DMS153 treated with DMSO at 0.1 percent for 48 hours (cell line): ENCODE results near the gene CORO2A.

ENCODE experiments used
- DNase-seq: peaks from one replicate; lab custom pipeline; 2025; ENCODE audit not compliant: unreplicated experiment; lab: John Stamatoyannopoulos, UW

CORO2A gene, protein sequence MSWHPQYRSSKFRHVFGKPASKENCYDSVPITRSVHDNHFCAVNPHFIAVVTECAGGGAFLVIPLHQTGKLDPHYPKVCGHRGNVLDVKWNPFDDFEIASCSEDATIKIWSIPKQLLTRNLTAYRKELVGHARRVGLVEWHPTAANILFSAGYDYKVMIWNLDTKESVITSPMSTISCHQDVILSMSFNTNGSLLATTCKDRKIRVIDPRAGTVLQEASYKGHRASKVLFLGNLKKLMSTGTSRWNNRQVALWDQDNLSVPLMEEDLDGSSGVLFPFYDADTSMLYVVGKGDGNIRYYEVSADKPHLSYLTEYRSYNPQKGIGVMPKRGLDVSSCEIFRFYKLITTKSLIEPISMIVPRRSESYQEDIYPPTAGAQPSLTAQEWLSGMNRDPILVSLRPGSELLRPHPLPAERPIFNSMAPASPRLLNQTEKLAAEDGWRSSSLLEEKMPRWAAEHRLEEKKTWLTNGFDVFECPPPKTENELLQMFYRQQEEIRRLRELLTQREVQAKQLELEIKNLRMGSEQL

DNA sequence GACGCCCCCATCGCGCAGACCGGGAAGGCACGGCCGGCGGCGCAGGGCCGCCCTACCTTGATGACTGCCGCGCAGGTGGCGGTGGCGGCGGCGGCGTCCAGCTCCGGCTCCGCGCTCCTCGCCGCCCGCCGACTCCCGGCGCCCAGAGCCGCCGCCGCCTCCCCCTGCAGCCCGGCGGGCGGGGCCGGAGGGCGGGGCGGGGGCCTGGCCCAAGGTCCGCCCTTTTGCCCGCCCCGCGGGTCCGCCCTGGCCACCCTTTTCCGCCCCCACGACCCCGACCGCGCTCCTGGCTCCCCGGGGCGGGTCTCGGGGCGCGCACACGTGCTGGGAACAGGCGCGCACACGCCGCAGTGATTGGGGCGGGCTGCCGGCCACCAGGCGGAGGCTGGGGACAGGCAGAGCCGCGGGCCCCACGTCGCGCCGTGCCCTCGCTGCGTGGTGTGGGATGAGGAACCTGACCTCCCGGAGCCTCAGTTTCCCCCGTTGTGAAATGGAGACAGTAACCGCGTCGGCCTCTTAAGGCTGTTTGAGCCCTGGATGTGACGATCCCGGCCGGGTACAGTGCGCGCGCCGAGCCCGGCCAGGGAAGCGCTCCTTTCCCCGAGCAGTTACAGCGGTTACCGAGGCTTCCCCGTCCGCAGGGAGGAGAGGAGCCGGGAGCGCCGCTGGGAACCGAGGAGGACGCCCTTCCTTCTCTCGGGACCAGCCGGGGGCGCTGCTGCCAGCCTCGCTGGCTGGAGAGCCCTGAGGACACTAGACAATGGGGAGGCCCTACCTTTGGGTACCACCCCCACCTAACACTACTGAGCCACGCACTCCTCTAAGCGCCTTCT, at the start of gene CORO2A:
TSS of gene CORO2A (minus strand) at position 135 of the 833 bp plus-strand sequence. CDS start 34,977 bp downstream, outside the sequence.
- DNase-seq: peak; percentile 79

DNA sequence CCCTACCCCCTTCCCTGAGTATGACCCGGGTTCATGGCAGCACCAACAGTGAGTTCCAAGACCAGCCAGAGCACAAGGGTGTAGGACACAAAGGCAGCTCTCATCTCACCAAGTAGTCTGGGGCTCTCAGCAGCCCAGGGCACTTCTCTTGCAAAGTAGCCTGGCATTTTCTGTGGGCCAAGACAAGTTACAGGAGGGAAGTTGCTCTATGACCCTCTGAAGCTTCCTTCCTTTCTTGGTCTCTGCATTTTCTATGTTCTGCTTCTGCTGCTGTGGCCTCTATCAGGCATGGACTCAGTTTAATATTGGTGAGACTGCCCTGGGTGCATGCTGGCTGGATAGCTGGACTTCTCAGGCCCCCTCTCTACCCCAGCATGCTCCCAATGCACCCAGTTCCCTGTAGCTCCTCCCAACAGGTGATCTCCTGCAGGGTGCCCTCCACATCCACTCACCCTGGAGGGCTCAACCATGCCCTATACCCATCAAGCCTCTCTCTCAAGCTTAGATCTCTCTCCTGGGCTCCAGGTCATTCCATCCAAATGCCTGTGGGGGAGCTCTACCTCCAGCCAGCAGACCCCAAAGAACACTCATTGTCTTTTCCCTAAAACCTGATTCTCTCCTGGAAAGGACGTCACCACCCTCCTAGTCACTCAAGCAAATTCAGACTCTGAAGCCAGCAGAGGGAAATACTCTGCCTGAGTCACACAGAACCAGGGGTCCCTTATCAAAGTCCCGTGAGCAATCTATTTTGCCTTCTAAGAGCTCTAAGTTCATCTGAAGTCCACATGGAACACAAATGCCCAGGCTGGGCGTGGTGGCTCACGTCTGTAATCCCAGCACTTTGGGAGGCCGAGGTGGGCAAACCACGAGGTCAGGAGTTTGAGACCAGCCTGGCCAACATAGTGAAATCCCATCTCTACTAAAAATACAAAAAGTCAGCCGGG, 49.2 kb upstream of the CORO2A start:
- DNase-seq: no peak

DNA sequence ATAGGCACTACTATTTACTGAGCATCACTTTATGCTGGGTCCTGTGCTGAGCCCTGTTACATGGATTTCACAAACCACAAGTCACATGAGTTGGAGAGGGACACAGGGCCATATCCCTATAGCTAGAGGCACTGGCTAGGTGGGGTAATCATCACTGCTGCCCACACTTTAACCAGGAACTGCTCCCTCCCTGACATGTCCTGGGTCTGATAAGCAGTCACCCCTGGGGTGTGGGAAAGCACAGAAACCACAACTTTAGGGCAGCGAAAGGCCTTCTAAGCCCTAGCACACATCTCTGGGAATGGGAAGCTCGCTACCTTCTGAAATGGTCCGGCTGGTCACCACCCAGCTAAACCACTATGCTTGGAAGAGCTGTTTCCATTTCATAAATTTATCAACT, 48.0 kb upstream of the CORO2A start:
- DNase-seq: no peak

DNA sequence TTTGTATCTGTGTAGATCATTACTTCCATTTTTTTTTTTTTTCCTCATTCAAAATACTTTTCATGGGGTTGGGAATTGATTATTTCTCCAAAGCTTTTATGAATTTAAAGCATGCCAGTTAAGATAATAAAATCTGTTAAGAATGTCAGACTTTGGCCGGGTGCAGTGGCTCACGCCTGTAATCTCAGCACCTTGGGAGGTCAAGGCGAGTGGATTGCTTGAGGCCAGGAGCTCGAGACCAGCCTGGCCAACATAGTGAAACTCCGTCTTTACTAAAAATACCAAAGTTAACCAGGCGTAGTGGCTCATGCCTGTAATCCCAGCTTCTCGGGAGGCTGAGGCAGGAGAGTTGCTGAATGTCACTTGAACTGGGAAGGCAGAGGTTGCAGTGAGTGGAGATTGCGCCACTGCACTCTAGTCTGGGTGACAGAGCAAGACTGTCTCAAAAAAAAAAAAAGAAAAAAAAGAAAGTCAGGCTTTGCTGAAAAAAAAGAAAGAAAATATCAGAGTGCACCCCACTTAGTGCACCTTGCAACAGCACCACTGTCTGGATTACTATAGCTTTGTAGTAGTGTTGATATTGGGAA, 44.6 kb upstream of the CORO2A start:
- no peak for DNase-seq

DNA sequence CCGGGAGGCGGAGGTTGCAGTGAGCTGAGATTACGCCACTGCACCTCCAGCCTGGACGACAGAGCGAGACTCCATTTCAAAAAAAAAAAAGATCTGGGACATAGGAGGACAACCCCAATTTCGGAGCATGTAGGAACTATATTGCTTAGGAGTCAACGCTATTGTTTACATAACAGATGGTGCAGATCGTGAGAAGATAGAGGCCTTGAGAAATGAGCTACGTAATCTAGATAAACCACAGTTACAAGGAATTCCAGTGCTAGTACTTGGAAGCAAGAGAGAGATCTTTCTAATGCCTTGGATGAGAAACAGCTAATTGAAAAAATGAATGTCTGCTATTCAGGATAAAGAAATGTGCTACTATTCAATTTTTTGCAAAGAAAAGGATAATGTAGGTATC, 42.7 kb upstream of the CORO2A start:
- no peak for DNase-seq

DNA sequence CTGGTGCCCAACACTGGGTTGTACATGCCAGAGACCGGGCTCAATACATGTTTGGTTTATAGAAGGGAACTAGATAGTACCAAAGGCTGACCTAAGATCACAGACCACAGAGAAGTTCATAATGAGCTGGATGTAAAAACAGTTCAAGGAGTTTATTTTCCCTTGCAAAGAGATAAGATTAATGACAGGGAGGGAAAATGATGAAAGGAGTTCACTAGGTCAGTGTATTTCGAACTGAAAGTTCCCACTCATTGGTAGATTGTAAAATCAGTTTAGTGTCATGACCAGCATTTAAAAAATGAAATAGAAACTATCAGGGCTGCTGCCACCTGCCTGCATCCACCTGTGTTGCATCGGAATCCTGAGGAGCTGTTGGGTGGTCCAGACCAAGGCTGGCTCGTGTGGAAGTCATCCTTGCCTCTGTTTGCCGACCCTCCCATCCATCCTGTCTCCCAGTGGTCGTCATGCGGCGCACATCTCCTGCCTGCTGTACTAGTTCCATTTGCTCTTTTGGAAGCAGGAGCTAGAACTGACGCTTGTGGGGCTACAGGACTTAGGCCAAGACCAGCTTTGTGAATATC, 41.9 kb upstream of the CORO2A start:
- no peak for DNase-seq

DNA sequence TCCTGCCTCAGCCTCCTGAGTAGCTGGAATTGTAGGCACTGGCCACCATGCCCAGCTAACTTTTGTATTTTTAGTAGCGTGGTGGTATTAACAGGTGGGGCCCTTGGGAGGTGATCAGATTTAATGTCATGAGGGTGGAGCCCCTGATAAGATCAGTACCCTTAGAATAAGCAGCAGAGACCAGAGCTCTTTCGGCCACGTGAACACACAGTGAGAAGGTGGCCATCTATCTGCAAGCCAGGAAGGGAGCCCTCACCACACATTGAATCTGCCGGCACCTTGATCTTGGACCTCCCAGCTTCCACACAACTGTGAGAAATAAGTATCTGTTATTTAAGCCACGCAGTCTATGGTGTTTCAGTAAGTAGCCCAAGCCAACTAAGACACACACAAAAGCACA, 40.5 kb upstream of the CORO2A start:
- DNase-seq: no peak

DNA sequence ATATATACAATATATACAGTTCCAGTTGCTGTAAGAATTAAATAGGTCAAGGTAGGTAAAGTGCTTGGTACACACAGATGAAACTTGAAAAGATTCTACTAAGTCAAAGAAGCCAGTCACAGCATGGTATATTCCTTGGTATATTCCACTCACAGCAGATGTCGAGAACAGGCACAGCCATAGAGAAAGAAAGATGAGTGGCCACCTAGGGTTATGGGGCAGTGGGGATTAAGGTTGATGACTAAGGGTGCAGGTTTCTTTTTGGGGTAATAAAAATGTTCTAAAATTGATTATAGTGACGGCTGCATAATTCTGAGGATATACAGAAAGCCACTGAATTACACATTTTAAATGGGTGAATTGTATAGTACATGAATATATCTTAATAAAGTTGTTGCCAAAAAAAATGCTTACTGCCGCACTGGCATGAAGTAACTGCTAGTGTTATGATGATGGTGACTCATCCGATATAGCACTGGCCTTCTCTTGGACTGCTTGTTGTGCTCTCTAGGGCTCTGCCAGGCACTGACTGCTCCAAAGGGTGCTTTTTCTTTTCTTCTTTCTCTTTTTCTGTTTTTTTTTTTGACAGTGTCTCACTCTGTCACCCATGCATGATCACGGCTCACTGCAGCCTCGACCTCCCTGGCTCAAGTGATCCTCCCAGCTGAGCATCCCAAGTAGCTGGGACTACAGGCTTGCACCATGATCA, 39.5 kb upstream of the CORO2A start:
- no peak for DNase-seq

DNA sequence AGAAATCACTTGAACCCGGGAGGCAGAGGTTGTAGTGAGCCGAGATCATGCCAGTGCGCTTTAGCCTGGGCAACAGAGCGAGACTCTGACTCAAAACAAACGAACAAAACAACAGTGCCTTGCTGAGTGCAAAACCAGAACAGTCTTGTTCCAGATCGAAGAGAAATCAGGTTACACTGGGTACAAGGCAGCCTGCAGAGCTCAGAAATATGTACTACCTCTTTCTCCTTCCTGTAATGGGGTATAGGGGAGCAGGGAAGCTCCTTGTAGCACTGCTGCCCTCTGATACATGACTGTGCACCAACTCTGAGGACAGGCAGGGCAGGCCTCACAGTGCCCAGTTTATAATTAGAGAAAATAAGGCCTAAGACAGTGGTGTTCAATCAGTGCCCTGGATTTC, 38.4 kb upstream of the CORO2A start:
- DNase-seq: no peak

DNA sequence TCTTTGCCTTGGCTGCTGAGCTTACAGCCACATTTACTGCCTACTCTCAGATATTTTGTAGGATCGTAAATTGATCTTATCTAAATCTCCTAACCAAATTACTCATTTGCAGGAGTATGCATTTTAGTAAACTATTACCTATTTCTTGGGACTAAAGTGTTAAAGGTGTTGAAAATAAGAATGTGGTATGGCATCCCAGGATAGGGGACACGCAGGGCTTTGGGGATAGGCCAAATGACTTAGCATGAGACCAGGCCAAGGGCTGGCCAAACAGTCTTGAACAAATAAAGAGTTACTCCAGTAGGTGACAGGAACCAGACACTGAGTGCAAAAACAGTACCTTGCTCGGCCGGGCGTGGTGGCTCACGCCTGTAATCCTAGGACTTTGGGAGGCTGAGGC, 37.9 kb upstream of the CORO2A start:
- no peak for DNase-seq

DNA sequence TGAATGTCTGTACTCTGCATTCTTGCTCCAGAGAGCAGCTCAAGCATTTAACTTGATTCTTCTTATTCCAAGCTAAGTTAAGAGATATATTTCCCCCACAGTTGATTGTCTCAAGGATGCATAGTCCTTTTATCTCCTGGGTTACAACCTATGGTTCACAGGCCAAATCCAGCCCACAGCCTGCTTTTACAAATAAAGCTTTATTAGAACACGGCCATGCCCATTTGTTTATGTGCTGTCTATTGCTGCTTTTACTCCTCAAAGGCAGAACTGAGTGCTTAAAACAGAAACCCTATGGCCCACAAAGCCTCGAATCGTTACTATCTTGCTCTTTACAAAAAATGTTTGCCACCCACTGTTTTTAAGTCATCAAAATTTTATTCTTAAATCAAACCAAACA, 37.2 kb upstream of the CORO2A start:
- DNase-seq: no peak

DNA sequence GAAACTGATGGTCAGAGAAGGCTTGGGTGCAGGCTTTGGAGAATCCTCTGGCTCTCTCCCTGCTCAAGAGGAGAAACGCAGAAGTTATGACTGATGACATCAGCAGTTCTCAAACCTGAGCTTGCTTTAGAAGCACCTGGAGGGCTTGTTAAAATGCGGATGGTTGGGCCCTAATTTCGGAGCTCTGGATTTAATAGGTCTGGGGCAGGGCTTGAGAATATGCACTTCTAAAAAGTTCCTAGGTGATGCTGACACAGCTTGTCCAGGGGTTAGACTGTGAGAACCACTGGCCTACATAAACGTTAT, 36.6 kb upstream of the CORO2A start:
- DNase-seq: no peak

DNA sequence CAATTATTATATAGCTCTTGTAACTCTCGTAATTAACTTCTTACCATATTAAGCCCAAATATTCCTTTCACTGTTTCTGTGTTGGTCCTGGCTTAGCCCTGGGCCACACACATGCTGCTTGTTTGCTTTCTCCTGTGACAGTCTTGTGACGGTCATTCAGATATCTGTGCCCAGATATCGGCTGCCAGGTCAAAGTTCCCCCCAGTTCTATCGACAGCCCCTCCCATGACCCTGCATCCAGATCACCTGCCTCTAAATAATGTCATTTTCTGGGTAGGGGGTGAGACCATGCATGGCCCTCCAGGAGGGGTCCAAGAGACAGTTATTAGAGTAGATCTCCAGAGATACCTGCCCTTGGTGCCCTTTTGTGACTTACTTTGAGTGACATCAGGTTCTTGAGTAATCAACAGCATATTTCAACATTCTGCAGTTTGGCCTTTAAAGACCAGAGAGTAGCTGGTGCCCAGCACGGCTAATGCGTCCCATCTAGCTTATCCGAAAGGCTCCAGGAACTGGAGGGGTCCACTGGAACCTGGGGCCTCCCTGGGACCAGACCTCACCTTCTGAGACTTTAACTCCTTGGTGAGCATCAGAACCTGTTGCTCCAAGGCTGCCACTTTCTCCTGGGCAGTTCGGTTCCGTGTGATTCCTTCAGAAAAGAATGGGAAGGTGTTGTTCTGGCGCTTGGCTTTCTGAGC, 36.1 kb upstream of the CORO2A start:
- DNase-seq: no peak

DNA sequence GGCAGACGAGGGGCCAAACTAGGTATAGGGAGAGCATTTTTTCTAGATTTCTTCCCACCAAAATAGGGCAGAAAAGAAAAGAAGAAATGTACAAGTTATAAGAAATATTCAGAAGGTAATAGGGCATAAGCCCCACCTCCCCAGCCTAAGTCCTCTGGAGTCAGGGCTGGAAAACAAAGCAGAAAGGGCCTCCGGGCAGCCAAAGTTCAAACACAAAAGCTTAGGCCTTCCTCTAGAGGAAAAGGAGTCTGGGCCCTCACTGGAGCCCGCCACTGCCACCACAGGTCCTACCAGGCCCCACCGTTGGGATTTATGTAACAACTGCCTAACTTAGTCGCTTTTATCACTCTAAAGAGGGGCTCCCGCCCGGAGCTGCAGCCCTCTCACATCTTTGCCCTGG, 35.4 kb upstream of the CORO2A start:
- DNase-seq: no peak

DNA sequence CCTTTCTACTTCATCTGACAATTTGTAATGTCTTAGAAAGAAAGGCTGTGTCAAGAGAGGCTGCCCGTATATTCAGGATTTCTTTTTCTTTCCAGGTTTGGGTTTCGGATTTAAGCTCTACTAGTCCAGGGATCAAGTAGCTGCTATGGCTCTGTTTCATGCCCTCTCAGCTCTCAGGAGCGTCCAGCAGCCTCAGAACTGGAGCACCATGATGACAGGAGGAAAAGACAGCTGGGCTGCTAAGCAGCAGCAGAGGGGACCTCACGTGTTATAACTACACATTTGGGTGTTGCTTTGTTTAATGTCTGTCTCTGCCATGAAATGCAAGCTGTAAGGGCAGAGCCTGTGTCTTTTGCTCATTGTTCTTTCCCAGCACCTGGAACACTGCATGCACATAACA, 34.5 kb upstream of the CORO2A start:
- DNase-seq: no peak

DNA sequence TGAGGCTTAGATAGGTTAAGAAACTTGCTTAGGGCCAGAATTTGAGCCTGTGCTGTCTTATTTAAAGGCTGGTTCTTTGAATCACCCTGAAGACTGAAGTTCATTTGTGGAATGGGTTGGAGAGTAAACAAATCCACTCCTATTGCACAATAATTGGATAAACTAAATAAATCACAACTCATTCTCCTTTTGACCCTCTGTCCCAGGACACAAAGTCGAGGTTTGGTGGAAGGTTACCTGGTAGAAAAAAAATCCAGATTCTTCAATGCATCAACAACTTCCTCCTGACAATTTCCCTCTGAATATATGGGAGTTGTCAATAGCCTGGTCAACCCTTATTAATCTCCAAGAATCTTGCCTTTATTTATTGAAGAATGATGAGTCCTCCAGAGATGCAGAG, 34.1 kb upstream of the CORO2A start:
- no peak for DNase-seq

DNA sequence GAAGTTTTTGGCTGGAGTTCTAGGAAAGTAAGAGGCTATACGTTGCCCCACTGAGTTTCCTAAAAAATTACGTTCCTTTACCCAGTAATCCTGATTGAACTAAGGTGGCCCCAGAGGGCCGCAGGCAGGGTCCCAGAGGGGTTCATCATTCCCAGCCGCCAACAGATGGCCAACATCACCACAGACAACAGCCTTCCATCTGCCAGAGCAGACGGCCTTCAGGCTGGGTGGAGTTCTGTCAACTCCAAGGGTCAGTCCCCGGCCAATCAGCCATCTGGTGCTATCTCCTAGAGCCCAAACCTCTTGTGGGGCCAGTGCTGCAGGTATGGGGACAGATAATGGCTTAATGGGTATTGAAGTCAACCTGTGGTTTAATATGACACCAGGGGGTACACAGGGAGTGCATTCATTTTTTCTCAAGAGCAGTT, 32.6 kb upstream of the CORO2A start:
- DNase-seq: no peak

DNA sequence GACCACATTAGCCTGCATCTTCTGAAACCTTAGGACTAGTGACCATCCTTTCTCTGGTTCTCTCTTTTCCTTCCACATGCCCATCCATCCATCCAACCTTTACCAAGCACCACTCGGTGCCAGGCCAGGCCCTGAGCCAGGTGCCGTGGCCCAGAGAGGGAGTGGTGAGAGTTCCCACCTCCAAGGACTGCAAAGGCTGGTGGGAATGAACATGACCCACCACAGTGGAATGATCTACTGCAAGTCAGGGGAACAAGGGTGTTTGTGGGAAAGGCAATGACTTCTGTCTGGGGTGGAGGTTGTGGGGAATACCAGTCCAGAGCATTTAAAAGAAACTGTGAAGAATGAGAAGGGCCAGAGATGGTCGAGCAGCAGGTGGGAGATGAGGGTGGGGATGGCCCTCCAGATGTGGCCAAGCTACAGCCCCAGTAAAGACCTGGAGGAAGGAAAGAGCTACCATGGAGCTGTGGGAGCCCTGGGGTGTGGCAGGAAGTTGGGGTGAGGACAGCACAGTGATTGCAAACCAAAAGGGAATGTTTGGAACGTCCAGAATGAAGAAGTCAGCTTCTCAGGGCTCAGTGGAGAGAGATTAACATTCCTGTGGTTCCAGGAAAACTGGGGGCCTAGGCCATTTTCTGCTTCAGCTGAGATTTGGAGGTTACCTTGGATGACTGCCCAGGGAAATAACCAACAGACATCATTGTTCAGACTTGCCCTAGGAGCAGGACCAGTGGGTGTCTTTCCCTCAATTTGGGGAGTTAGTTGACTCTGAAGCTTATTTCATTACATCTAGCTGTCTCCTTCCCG, 30.7 kb upstream of the CORO2A start:
- no peak for DNase-seq
